ENCODE data around the gene SYT10.

- TF ChIP-seq TAF1 (conservative IDR thresholded peaks at IDR 0.05) (no peak), CTCF (IDR thresholded peaks at IDR 0.05; ENCODE audit: low read depth, low read length, missing input control) (no peak), REST (IDR thresholded peaks at IDR 0.05) (no peak), SP1 (IDR thresholded peaks at IDR 0.05) (no peak), GABPA (IDR thresholded peaks at IDR 0.05 in 1 of 2, conservative IDR thresholded peaks at IDR 0.05 in 1 of 2) (no peak)
Measured at GRCh38 chr12:33438851-33439586, 600 bp downstream of the SYT10 start.

Data from liver (tissue), 3 donors.